H1 (cell line): Measurements from ENCODE around the gene MPPE1. TPM values are rescaled to one million over a fixed set of nuclear protein-coding genes. Genes with fewer than 3 reads are reported as not detected.

Source experiments
- FOSL1 ChIP-seq: IDR thresholded peaks from 2 replicates; pipeline ENCODE4 v1.6.1; 2011; ENCODE audit warnings: mild to moderate bottlenecking, low read depth, low read length, moderate library complexity; ENCODE audit not compliant: insufficient read depth
- GTF2F1 ChIP-seq: IDR thresholded peaks from 2 replicates; pipeline ENCODE4 v1.6.1; 2012; ENCODE audit warnings: low read depth, low read length, improper control_type of control experiment, borderline replicate concordance
- JUND ChIP-seq: IDR thresholded peaks from 2 replicates; pipeline ENCODE4 v1.6.1; 2011; ENCODE audit warnings: mild to moderate bottlenecking, improper control_type of control experiment, low read length
- KDM5A ChIP-seq: fragments of 200-600 bp; IDR thresholded peaks from 2 replicates; pipeline ENCODE4 v1.7.1; 2012; ENCODE audit warnings: mild to moderate bottlenecking, low read length, inconsistent platforms, mixed read lengths
- ZNF274 ChIP-seq: IDR thresholded peaks from 2 replicates; pipeline ENCODE4 v1.7.0; 2012; ENCODE audit warnings: low read length, borderline replicate concordance; ENCODE audit errors: extremely low read depth
- polyA plus RNA-seq, 7 experiments: library from polyadenylated mRNA; depleted of rRNA in 3 of 7; stranded (reverse) in 5 of 7; unstranded in 2 of 7; fragments of >200 nt in 5 of 7; fragments of 200-250 nt in 2 of 7; gene quantifications; 1 replicate in 5 of 7; 2 replicates in 1 of 7; 4 replicates in 1 of 7; pipeline versions ENCODE4 v1.2.1 to v1.2.3, GENCODE V29; 2011 to 2013; ENCODE audit warnings: missing spikeins in 2 of 7, mixed read lengths in 2 of 7
- total RNA-seq: library from RNA; stranded (reverse); fragmentation: NEBNext Ultra II Directional; extraction: Animal tissue kit (Norgen Biotek cat#: 25700); gene quantifications from 2 replicates; pipeline ENCODE4 v1.2.1, GENCODE V29; 2021

Gene MPPE1
- total and polyA plus RNA-seq, 2 of the 8 experiments (the other 6 are each of a cell fraction or from before 2014, with no cell fraction given), result 13.7 to 20.9 TPM

GRCh38 chr18:11908182-11909060, at the start of gene MPPE1 (continued):
- TF ChIP-seq KDM5A (no peak), ZNF274 (no peak), GTF2F1 (no peak), FOSL1 (no peak), JUND (no peak)
